ENCODE results near the gene SLC7A7.

GRCh38 chr14:22830443-22831010, 15.3 kb upstream of the SLC7A7 start:
- TF ChIP-seq CTCF (IDR thresholded peaks at IDR 0.05; ENCODE audit: poor library complexity, severe bottlenecking) = no peak
- no peak for TF ChIP-seq POLR2AphosphoS5 (IDR thresholded peaks at IDR 0.05)

All from neural cell (in vitro differentiated cells).